Caco-2 (cell line): ENCODE data around the gene ETV6. TPM values are rescaled to one million over a fixed set of nuclear protein-coding genes. Genes with fewer than 3 reads are reported as not detected.

Experiments used
- BruUV-seq: library from RNA; stranded (reverse); fragments of 400-500 nt; replicated peaks from 2 replicates; lab custom pipeline; 2021; lab: Mats Ljungman, UMichigan
- CTCF ChIA-PET: fragments of 300-600 bp; sonication (Branson Sonifier 250); formaldehyde crosslinking; loops from one replicate; lab custom pipeline; 2022; ENCODE audit warnings: antibody characterized with exemption; lab: Charles Lee
- POLR2A ChIA-PET: fragments of 300-600 bp; sonication (Branson Sonifier 250); formaldehyde crosslinking; loops from one replicate; lab custom pipeline; 2022; ENCODE audit warnings: antibody characterized with exemption; lab: Charles Lee
- DNase-seq, 2 experiments: peaks; one replicate each; pipeline versions ENCODE4 v3.0.0 to v3.0.0-alpha.2; 2020 to 2022
- H3K27me3 ChIP-seq: replicated peaks from 2 replicates; pipeline ENCODE4 v1.6.0; 2011; ENCODE audit warnings: low read length; ENCODE audit not compliant: control insufficient read depth, insufficient read depth
- H3K36me3 ChIP-seq: 2 replicates; pipeline ENCODE4 v1.5.1; 2011; ENCODE audit warnings: low read length; ENCODE audit not compliant: control insufficient read depth, insufficient read depth
- H3K4me1 ChIP-seq: fragments of 250-450 bp; sonication (Bioruptor Pico); 2 replicates; pipeline ENCODE4 v1.5.1; 2020; ENCODE audit warnings: mild to moderate bottlenecking
- H3K4me3 ChIP-seq: 2 replicates; pipeline ENCODE4 v1.5.1; 2011; ENCODE audit warnings: low read depth, mild to moderate bottlenecking, control low read depth, low read length
- H3K9me3 ChIP-seq: fragments of 250-450 bp; sonication (Bioruptor Pico); 2 replicates; pipeline ENCODE4 v1.5.1; 2020; ENCODE audit warnings: mild to moderate bottlenecking, moderate library complexity
- H3K27ac Mint-ChIP-seq: one replicate; pipeline ENCODE4 v1.8.0; 2022; ENCODE audit warnings: mixed read lengths; ENCODE audit not compliant: unreplicated experiment
- H3K27me3 Mint-ChIP-seq: one replicate; pipeline ENCODE4 v1.8.0; 2022; ENCODE audit warnings: mixed read lengths; ENCODE audit not compliant: insufficient read depth, unreplicated experiment
- H3K36me3 Mint-ChIP-seq: one replicate; pipeline ENCODE4 v1.8.0; 2022; ENCODE audit warnings: mild to moderate bottlenecking, mixed read lengths; ENCODE audit not compliant: insufficient read depth, unreplicated experiment
- H3K4me1 Mint-ChIP-seq: one replicate; pipeline ENCODE4 v1.8.0; 2022; ENCODE audit warnings: low read depth, mixed read lengths; ENCODE audit not compliant: unreplicated experiment
- H3K4me3 Mint-ChIP-seq: one replicate; pipeline ENCODE4 v1.8.0; 2022; ENCODE audit warnings: mild to moderate bottlenecking, moderate library complexity, mixed read lengths; ENCODE audit not compliant: unreplicated experiment
- H3K9me3 Mint-ChIP-seq: one replicate; pipeline ENCODE4 v1.8.0; 2022; ENCODE audit warnings: mixed read lengths; ENCODE audit not compliant: unreplicated experiment
- intact Hi-C: fragments of 100-400 bp; cut with micrococcal nuclease; formaldehyde crosslinking; loops from one replicate; pipeline ENCODE4 v1.10.0; 2022; ENCODE audit not compliant: unreplicated experiment
- total RNA-seq: library from RNA; stranded (reverse); gene quantifications from 2 replicates; pipeline ENCODE4 v1.2.3, GENCODE V29; 2022
- TF ChIP-seq, protein P1 (sequence below), 2 experiments: fragments of 200-600 bp in 1 of 2; IDR thresholded peaks; 1 replicate in 1 of 2; 2 replicates in 1 of 2; pipeline versions ENCODE4 v1.5.1 to v1.8.0; 2011 to 2022; ENCODE audit warnings: antibody characterized with exemption in 1 of 2, control low read depth in 1 of 2, inconsistent platforms in 1 of 2, low read depth in 1 of 2, low read length in 1 of 2, mild to moderate bottlenecking in 1 of 2, moderate library complexity in 1 of 2; ENCODE audit not compliant: insufficient read depth in 1 of 2, severe bottlenecking in 1 of 2, unreplicated experiment in 1 of 2

Gene ETV6
- total RNA-seq, 1 experiment from 2014 or later = 15.6 TPM

GRCh38 chr12:11633968-11634367 is 15.5 kb upstream of the ETV6 start:
- no peaks in the 10 kb centered on the region for H3K4me1 ChIP-seq
- peaks cover 15% of the 10 kb centered on the region for H3K9me3 Mint-ChIP-seq
- no peaks in the 10 kb centered on the region for H3K27me3 ChIP-seq
- no peak overlapping the region for H3K4me3 Mint-ChIP-seq
- no peak for DNase-seq
- TF ChIP-seq, protein P1, sequence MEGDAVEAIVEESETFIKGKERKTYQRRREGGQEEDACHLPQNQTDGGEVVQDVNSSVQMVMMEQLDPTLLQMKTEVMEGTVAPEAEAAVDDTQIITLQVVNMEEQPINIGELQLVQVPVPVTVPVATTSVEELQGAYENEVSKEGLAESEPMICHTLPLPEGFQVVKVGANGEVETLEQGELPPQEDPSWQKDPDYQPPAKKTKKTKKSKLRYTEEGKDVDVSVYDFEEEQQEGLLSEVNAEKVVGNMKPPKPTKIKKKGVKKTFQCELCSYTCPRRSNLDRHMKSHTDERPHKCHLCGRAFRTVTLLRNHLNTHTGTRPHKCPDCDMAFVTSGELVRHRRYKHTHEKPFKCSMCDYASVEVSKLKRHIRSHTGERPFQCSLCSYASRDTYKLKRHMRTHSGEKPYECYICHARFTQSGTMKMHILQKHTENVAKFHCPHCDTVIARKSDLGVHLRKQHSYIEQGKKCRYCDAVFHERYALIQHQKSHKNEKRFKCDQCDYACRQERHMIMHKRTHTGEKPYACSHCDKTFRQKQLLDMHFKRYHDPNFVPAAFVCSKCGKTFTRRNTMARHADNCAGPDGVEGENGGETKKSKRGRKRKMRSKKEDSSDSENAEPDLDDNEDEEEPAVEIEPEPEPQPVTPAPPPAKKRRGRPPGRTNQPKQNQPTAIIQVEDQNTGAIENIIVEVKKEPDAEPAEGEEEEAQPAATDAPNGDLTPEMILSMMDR (IDR thresholded peaks at IDR 0.05; ENCODE audit: insufficient read depth in 1 of 2, low read depth in 1 of 2, low read length in 1 of 2, severe bottlenecking in 1 of 2, unreplicated experiment in 1 of 2) = no peak
- peaks cover 19% of the 10 kb centered on the region for H3K9me3 ChIP-seq
- H3K4me3 ChIP-seq = no peak overlapping the region
- intact Hi-C loops = no loop called here
- H3K27ac Mint-ChIP-seq = no peak overlapping the region
- no TSS peak for BruUV-seq
- H3K4me1 Mint-ChIP-seq = no peaks in the 10 kb centered on the region
- POLR2A ChIA-PET = no interaction called here
- no peaks in the 10 kb centered on the region for H3K36me3 Mint-ChIP-seq
- CTCF ChIA-PET = no interaction called here
- no peaks in the 10 kb centered on the region for H3K36me3 ChIP-seq
- H3K27me3 Mint-ChIP-seq = no peaks in the 10 kb centered on the region

- DNase-seq = no peak
- ChIA-PET CTCF (no interaction called here), POLR2A (no interaction called here)
- Histone ChIP-seq H3K27me3 (no peaks in the 10 kb centered on the region), H3K4me3 (no peak overlapping the region), H3K4me1 (no peaks in the 10 kb centered on the region), H3K9me3 (peaks cover 19% of the 10 kb centered on the region), H3K36me3 (no peaks in the 10 kb centered on the region)
- intact Hi-C loops = no loop called here
- Mint-ChIP-seq H3K4me3 (no peak overlapping the region), H3K4me1 (no peaks in the 10 kb centered on the region), H3K27ac (no peak overlapping the region), H3K9me3 (peaks cover 15% of the 10 kb centered on the region), H3K27me3 (no peaks in the 10 kb centered on the region), H3K36me3 (no peaks in the 10 kb centered on the region)
- BruUV-seq = no TSS peak
- TF ChIP-seq, protein P1 (IDR thresholded peaks at IDR 0.05; ENCODE audit: insufficient read depth in 1 of 2, low read depth in 1 of 2, low read length in 1 of 2, severe bottlenecking in 1 of 2, unreplicated experiment in 1 of 2) = no peak
These were observed 14.1 kb upstream of the ETV6 start for GRCh38 chr12:11635341-11635740.

DNA sequence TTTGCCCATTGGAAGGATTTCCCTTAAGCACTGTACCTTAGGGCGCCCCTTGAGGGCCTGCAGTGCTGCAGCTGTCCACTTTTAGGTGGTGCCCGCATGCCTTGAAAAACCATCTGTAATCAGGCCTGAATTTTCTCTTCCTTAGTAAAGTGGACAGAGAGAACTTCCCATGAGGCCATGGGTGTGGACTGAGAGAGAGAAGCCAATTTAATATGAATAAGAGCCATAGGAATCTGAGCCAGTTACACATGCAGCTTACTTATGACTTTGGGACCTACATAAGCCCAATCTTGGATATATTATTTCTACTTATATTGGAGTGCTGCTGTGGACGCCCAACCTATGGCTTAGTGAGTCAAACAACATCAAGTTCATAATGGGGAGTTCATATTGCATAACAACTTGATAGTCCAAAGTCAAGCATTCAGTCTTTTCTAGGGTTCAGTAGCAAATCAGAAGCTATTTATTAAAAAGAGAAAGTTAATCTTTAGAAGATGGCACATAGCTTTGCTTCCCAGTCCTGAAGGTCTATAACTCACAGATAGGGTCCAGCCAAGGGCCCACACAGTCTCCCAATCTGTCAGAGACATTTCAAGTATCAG is 11.1 kb upstream of the ETV6 start:
- no peaks in the 10 kb centered on the region for H3K36me3 Mint-ChIP-seq
- ChIA-PET POLR2A (no interaction called here), CTCF (no interaction called here)
- TF ChIP-seq, protein P1 (IDR thresholded peaks at IDR 0.05; ENCODE audit: insufficient read depth in 1 of 2, low read depth in 1 of 2, low read length in 1 of 2, severe bottlenecking in 1 of 2, unreplicated experiment in 1 of 2) = no peak
- H3K4me3 Mint-ChIP-seq = no peak overlapping the region
- no peaks in the 10 kb centered on the region for H3K27me3 ChIP-seq
- no peaks in the 10 kb centered on the region for H3K4me1 ChIP-seq
- H3K27me3 Mint-ChIP-seq = no peaks in the 10 kb centered on the region
- H3K36me3 ChIP-seq = no peaks in the 10 kb centered on the region
- DNase-seq = no peak
- H3K27ac Mint-ChIP-seq = no peak overlapping the region
- no peaks in the 10 kb centered on the region for H3K4me1 Mint-ChIP-seq
- peaks cover 15% of the 10 kb centered on the region for H3K9me3 Mint-ChIP-seq
- no TSS peak for BruUV-seq
- intact Hi-C loops = no loop called here
- peaks cover 19% of the 10 kb centered on the region for H3K9me3 ChIP-seq
- H3K4me3 ChIP-seq = no peak overlapping the region
